H1 (cell line): ENCODE results near the gene CROCC2. TPM values are rescaled to one million over a fixed set of nuclear protein-coding genes. Genes with fewer than 3 reads are reported as not detected.

Experiments used
- CTCF ChIA-PET: fragments of 300-600 bp; sonication (Branson Sonifier 250); formaldehyde crosslinking; loops from one replicate; lab custom pipeline; 2021; ENCODE audit not compliant: partially characterized antibody; lab: Charles Lee
- POLR2A ChIA-PET: fragments of 300-600 bp; sonication (Branson Sonifier 250); formaldehyde crosslinking; loops from one replicate; lab custom pipeline; 2021; ENCODE audit warnings: inconsistent platforms; ENCODE audit not compliant: partially characterized antibody; lab: Charles Lee
- DNase-seq, 2 experiments: peaks; one replicate each; pipeline versions ENCODE4 v3.0.0 to v3.0.0-alpha.2; 2010 to 2022; ENCODE audit warnings: low spot score in 2 of 2, low read depth in 1 of 2, mixed read lengths in 1 of 2
- FAIRE-seq: peaks from 2 replicates; lab custom pipeline; 2011; peaks lifted over from hg19 to GRCh38; lab: Jason Lieb, UNC
- H2AFZ ChIP-seq: 2 replicates; pipeline ENCODE4 v1.8.1; 2012; ENCODE audit warnings: low read length, inconsistent platforms
- H2AK5ac ChIP-seq: 2 replicates; pipeline ENCODE4 v1.6.1; 2013; ENCODE audit warnings: low read depth, low read length
- H2BK120ac ChIP-seq: replicated peaks from 2 replicates; pipeline ENCODE3; 2013; ENCODE audit warnings: low read depth, low read length, inconsistent platforms
- H2BK12ac ChIP-seq: 2 replicates; pipeline ENCODE4 v1.6.1; 2013; ENCODE audit warnings: low read depth, low read length
- H2BK15ac ChIP-seq: 2 replicates; pipeline ENCODE4 v1.6.1; 2013; ENCODE audit warnings: low read length
- H2BK20ac ChIP-seq: 2 replicates; pipeline ENCODE4 v1.6.1; 2013; ENCODE audit warnings: low read length
- H2BK5ac ChIP-seq: 2 replicates; pipeline ENCODE4 v1.6.1; 2013; ENCODE audit warnings: low read depth, low read length
- H3K14ac ChIP-seq: 2 replicates; pipeline ENCODE4 v1.6.1; 2013; ENCODE audit warnings: inconsistent platforms; ENCODE audit not compliant: insufficient read length
- H3K18ac ChIP-seq: 2 replicates; pipeline ENCODE4 v1.6.1; 2013; ENCODE audit warnings: low read length; ENCODE audit errors: extremely low read depth
- H3K23ac ChIP-seq: 2 replicates; pipeline ENCODE4 v1.6.1; 2013; ENCODE audit warnings: inconsistent platforms; ENCODE audit not compliant: insufficient read length
- H3K23me2 ChIP-seq: 2 replicates; pipeline ENCODE4 v1.6.1; 2013; ENCODE audit warnings: low read depth, low read length
- H3K27ac ChIP-seq: 2 replicates; pipeline ENCODE4 v1.6.1; 2011; ENCODE audit warnings: low read depth, low read length, inconsistent platforms
- H3K27me3 ChIP-seq, 4 experiments: replicated peaks in 1 of 4; 1 replicate in 1 of 4; 2 replicates in 3 of 4; pipeline versions ENCODE4 v1.6.1 to v1.8.1; 2011 to 2013; ENCODE audit warnings: low read length in 3 of 4, mild to moderate bottlenecking in 3 of 4, inconsistent platforms in 2 of 4, mixed read lengths in 2 of 4, moderate library complexity in 1 of 4; ENCODE audit not compliant: control insufficient read depth in 3 of 4, insufficient read depth in 3 of 4; ENCODE audit errors: extremely low read depth in 1 of 4
- H3K36me3 ChIP-seq, 4 experiments: 2 replicates each; pipeline versions ENCODE4 v1.6.1 to v1.8.1; 2011 to 2013; ENCODE audit warnings: mild to moderate bottlenecking in 4 of 4, low read length in 3 of 4, moderate library complexity in 2 of 4, control low read depth in 1 of 4, inconsistent platforms in 1 of 4; ENCODE audit not compliant: insufficient read depth in 4 of 4, control insufficient read depth in 2 of 4
- H3K4ac ChIP-seq: replicated peaks from 2 replicates; pipeline ENCODE3; 2013; ENCODE audit warnings: low read length, low read depth, mixed read lengths, inconsistent platforms; ENCODE audit not compliant: insufficient read length
- H3K4me1 ChIP-seq, 4 experiments: replicated peaks in 1 of 4; 1 replicate in 1 of 4; 2 replicates in 3 of 4; pipeline versions ENCODE4 v1.6.1 to v1.8.1; 2011 to 2013; ENCODE audit warnings: low read length in 3 of 4, inconsistent platforms in 2 of 4, mixed read lengths in 1 of 4; ENCODE audit not compliant: insufficient read depth in 4 of 4, control insufficient read depth in 3 of 4
- H3K4me2 ChIP-seq, 2 experiments: 2 replicates each; pipeline versions ENCODE4 v1.6.1 to v1.8.1; 2011 to 2013; ENCODE audit warnings: low read depth in 2 of 2, low read length in 2 of 2, control low read depth in 1 of 2, inconsistent platforms in 1 of 2, mild to moderate bottlenecking in 1 of 2; ENCODE audit not compliant: insufficient read depth in 1 of 2
- H3K4me3 ChIP-seq, 4 experiments: fragments of 200-600, 300-600 bp in 1 of 4; sonication (generic), shearing (Covaris generic), sonication (Bioruptor Twin) in 1 of 4; 2 replicates each; pipeline versions ENCODE4 v1.5.1 to v1.8.1; 2011 to 2016; ENCODE audit warnings: low read length in 4 of 4, low read depth in 3 of 4, control low read depth in 2 of 4, inconsistent platforms in 2 of 4, mild to moderate bottlenecking in 2 of 4, mixed read lengths in 1 of 4, moderate library complexity in 1 of 4; ENCODE audit not compliant: insufficient read depth in 2 of 4; ENCODE audit errors: extremely low read depth in 1 of 4
- H3K56ac ChIP-seq: replicated peaks from 2 replicates; pipeline ENCODE3; 2013; ENCODE audit warnings: low read depth, mild to moderate bottlenecking, mixed read lengths, low read length, inconsistent platforms; ENCODE audit not compliant: insufficient read length
- H3K79me1 ChIP-seq: 2 replicates; pipeline ENCODE4 v1.6.1; 2013; ENCODE audit warnings: low read depth, low read length, control low read depth
- H3K79me2 ChIP-seq, 2 experiments: 2 replicates each; pipeline versions ENCODE4 v1.6.1 to v1.8.1; 2012 to 2013; ENCODE audit warnings: low read length in 2 of 2, mild to moderate bottlenecking in 2 of 2, inconsistent platforms in 1 of 2; ENCODE audit not compliant: insufficient read depth in 2 of 2, control insufficient read depth in 1 of 2
- H3K9ac ChIP-seq, 4 experiments: replicated peaks in 1 of 4; 1 replicate in 1 of 4; 2 replicates in 3 of 4; pipeline versions ENCODE4 v1.6.1 to v1.8.1; 2011 to 2013; ENCODE audit warnings: low read depth in 3 of 4, low read length in 3 of 4, control low read depth in 2 of 4, mild to moderate bottlenecking in 2 of 4, moderate library complexity in 2 of 4, inconsistent platforms in 1 of 4; ENCODE audit errors: extremely low read depth in 1 of 4
- H3K9me3 ChIP-seq, 2 experiments: 2 replicates each; pipeline versions ENCODE4 v1.6.1 to v1.8.1; 2012 to 2013; ENCODE audit warnings: mild to moderate bottlenecking in 2 of 2, moderate library complexity in 2 of 2, control low read depth in 1 of 2, inconsistent platforms in 1 of 2, low read depth in 1 of 2, low read length in 1 of 2, mixed read lengths in 1 of 2; ENCODE audit not compliant: insufficient read depth in 2 of 2
- H4K20me1 ChIP-seq, 2 experiments: replicated peaks in 1 of 2; 2 replicates each; pipeline versions ENCODE3 to v1.8.1; 2011 to 2013; ENCODE audit warnings: inconsistent platforms in 2 of 2, low read length in 2 of 2, mild to moderate bottlenecking in 1 of 2; ENCODE audit not compliant: insufficient read depth in 2 of 2, control insufficient read depth in 1 of 2
- H4K5ac ChIP-seq: 2 replicates; pipeline ENCODE4 v1.6.1; 2013; ENCODE audit warnings: low read length, low read depth, mixed read lengths, inconsistent platforms; ENCODE audit not compliant: insufficient read length
- H4K8ac ChIP-seq: 2 replicates; pipeline ENCODE4 v1.8.0; 2013; ENCODE audit warnings: mild to moderate bottlenecking, moderate library complexity, low read length, inconsistent platforms; ENCODE audit not compliant: insufficient read depth; ENCODE audit errors: extremely low read depth
- H4K91ac ChIP-seq: replicated peaks from 2 replicates; pipeline ENCODE3; 2013; ENCODE audit warnings: low read length, mixed read lengths, inconsistent platforms; ENCODE audit not compliant: insufficient read length
- ASH2L ChIP-seq: fragments of 200-600, 300-600 bp; sonication (generic); IDR thresholded peaks from one replicate; pipeline ENCODE4 v1.7.1; 2017; ENCODE audit warnings: low read length
- KDM1A ChIP-seq: fragments of 200-600, 300-600 bp; sonication (generic); IDR thresholded peaks from 2 replicates; pipeline ENCODE4 v1.7.1; 2016; ENCODE audit warnings: mild to moderate bottlenecking, low read length, borderline replicate concordance
- POU5F1 ChIP-seq: IDR thresholded peaks from 2 replicates; pipeline ENCODE4 v1.6.1; 2011; ENCODE audit warnings: low read depth, mild to moderate bottlenecking, low read length, moderate library complexity
- SUZ12 ChIP-seq: fragments of 200-600 bp; sonication (generic); IDR thresholded peaks from 2 replicates; pipeline ENCODE4 v1.6.1; 2012; ENCODE audit warnings: mild to moderate bottlenecking, inconsistent platforms, low read length, moderate library complexity, mixed read lengths
- WGBS, 2 experiments: shearing (Covaris generic) in 1 of 2; methylation state at CpG; one replicate each; pipeline versions ENCODE4 v1.1.6 to v1.1.7; 2013 to 2015; ENCODE audit warnings: low lambda C conversion rate in 2 of 2, mixed read lengths in 2 of 2, inconsistent platforms in 1 of 2, low coverage in 1 of 2, missing lambda C conversion rate in 1 of 2; ENCODE audit not compliant: insufficient replicate concordance in 2 of 2, insufficient coverage in 1 of 2, insufficient read length in 1 of 2; ENCODE audit errors: extremely low coverage in 1 of 2, missing lambda C conversion rate in 1 of 2; 5-methylcytosine and 5-hydroxymethylcytosine counted together
- polyA plus RNA-seq, 7 experiments: library from polyadenylated mRNA; depleted of rRNA in 3 of 7; stranded (reverse) in 5 of 7; unstranded in 2 of 7; fragments of >200 nt in 5 of 7; fragments of 200-250 nt in 2 of 7; gene quantifications; 1 replicate in 5 of 7; 2 replicates in 1 of 7; 4 replicates in 1 of 7; pipeline versions ENCODE4 v1.2.1 to v1.2.3, GENCODE V29; 2011 to 2013; ENCODE audit warnings: missing spikeins in 2 of 7, mixed read lengths in 2 of 7
- total RNA-seq: library from RNA; stranded (reverse); fragmentation: NEBNext Ultra II Directional; extraction: Animal tissue kit (Norgen Biotek cat#: 25700); gene quantifications from 2 replicates; pipeline ENCODE4 v1.2.1, GENCODE V29; 2021

CROCC2 gene
- total and polyA plus RNA-seq, 2 of the 8 experiments (the other 6 are each of a cell fraction or from before 2014, with no cell fraction given), result not detected

DNA sequence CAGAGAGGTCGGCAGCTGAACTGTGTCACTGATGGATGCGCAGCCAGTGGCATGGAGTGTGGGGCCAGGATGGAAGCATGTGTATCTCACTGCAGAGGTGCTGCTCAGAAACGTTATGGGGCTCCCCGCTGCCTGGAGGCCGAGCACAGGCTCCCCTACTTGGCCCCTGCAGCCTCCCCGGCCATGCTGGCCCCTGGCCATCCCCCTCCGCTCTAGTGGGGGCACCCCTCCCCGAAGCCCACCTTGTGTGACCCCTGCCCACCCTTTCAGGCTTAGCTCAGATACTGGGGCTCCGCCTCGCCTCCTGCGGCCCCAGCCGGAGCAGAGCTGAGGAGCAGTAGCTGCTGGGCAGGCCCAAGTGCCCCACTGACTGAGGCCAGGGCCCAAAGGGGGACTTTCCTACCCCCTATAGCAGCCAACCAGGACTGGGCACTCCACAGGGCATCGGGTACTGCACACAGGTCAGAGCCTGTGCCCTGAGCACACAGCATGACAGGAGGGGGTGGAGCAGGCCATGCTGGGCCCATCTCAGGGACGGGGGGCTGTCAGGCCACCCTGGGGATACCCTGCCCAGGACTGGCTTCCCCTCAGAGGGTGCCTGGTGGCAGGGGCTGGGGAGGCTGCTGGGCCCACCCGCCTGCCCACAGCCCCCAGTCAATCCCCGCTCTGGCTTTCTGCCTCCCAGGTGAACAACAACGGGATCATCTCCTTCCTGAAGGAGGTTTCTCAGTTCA is 123.6 kb downstream of the CROCC2 start:
- Histone ChIP-seq H4K5ac (no peak overlapping the region), H3K4me3 (no peak overlapping the region), H3K14ac (no peak overlapping the region), H3K9ac (no peak overlapping the region), H3K4ac (no peak overlapping the region), H3K23ac (no peak overlapping the region), H2AK5ac (no peak overlapping the region), H3K79me2 (no peaks in the 10 kb centered on the region), H3K9me3 (peaks cover 9 to 15% of the 10 kb centered on the region in 2 experiments), H4K8ac (no peak overlapping the region), H4K91ac (no peak overlapping the region), H2BK15ac (no peak overlapping the region), H2BK12ac (no peak overlapping the region), H2BK20ac (no peak overlapping the region), H3K27ac (no peak overlapping the region), H2BK120ac (no peak overlapping the region), H2AFZ (no peak overlapping the region)
- TF ChIP-seq POU5F1 (no peak), ASH2L (no peak), SUZ12 (no peak), KDM1A (no peak)
- TF ChIP-seq, all 59 proteins: peak for 0
- ChIA-PET CTCF (no interaction called here), POLR2A (no interaction called here)
- Histone ChIP-seq H3K23me2 (no peaks in the 10 kb centered on the region), H4K20me1 (no peaks in the 10 kb centered on the region), H3K27me3 (peaks cover 0 to 4% (median 3%) of the 10 kb centered on the region in 4 experiments; a peak in 3 of 7 replicates), H3K36me3 (no peaks in the 10 kb centered on the region), H3K4me1 (no peaks in the 10 kb centered on the region; a peak in 2 of 7 replicates), H3K56ac (no peak overlapping the region), H3K18ac (no peak overlapping the region), H3K79me1 (no peaks in the 10 kb centered on the region), H2BK5ac (no peak overlapping the region), H3K4me2 (no peak overlapping the region)
- DNase-seq (no peak), FAIRE-seq (no peak)
- WGBS, 2 experiments, result 87% methylated on average over 14 of the region's 17 CpGs; no CpG with 5 or more reads in 1 of the 2 experiments
